Measurements from ENCODE around the gene SORBS2.
"Not testable (repeated sequence)": the region's sequence is repeated elsewhere in the genome, so short reads cannot be mapped to it uniquely, and the experiment has no call there.

Gene SORBS2, protein sequence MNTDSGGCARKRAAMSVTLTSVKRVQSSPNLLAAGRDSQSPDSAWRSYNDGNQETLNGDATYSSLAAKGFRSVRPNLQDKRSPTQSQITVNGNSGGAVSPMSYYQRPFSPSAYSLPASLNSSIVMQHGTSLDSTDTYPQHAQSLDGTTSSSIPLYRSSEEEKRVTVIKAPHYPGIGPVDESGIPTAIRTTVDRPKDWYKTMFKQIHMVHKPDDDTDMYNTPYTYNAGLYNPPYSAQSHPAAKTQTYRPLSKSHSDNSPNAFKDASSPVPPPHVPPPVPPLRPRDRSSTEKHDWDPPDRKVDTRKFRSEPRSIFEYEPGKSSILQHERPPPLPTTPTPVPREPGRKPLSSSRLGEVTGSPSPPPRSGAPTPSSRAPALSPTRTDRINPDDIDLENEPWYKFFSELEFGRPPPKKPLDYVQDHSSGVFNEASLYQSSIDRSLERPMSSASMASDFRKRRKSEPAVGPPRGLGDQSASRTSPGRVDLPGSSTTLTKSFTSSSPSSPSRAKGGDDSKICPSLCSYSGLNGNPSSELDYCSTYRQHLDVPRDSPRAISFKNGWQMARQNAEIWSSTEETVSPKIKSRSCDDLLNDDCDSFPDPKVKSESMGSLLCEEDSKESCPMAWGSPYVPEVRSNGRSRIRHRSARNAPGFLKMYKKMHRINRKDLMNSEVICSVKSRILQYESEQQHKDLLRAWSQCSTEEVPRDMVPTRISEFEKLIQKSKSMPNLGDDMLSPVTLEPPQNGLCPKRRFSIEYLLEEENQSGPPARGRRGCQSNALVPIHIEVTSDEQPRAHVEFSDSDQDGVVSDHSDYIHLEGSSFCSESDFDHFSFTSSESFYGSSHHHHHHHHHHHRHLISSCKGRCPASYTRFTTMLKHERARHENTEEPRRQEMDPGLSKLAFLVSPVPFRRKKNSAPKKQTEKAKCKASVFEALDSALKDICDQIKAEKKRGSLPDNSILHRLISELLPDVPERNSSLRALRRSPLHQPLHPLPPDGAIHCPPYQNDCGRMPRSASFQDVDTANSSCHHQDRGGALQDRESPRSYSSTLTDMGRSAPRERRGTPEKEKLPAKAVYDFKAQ (N-terminal part only)

GRCh38 chr4:185811509-185812364 lies at the start of gene SORBS2:
Gene SORBS2 (minus strand): TSS chr4:185812194. CDS start chr4:185690571, 121,623 bp downstream.
- peak; percentile 78 for DNase-seq

GRCh38 chr4:185859111-185859510 lies 47.1 kb upstream of the SORBS2 start:
- no peak for DNase-seq

DNA sequence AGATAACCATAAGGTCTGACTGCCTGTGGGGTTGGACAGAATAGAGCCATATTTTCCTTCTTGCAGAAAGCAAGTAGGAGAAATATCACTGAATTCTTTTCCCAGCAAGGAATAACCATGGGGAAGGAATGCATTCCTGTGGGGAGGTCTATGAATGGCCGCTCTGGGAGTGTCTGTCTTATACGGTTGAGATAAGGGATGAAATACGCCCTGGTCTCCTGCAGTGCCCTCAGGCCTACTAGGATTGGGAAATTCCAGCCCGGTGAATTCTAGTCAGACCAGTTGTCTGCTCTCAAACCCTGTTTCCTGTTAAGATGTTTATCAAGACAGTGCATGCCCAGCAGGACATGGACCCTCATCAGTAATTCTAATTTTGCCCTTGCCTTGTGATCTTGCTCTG lies 45.6 kb upstream of the SORBS2 start:
- DNase-seq = not testable (repeated sequence)

GRCh38 chr4:185853841-185854240 lies 41.8 kb upstream of the SORBS2 start:
- DNase-seq = no peak

GRCh38 chr4:185852961-185853360 lies 41.0 kb upstream of the SORBS2 start:
- no peak for DNase-seq

DNA sequence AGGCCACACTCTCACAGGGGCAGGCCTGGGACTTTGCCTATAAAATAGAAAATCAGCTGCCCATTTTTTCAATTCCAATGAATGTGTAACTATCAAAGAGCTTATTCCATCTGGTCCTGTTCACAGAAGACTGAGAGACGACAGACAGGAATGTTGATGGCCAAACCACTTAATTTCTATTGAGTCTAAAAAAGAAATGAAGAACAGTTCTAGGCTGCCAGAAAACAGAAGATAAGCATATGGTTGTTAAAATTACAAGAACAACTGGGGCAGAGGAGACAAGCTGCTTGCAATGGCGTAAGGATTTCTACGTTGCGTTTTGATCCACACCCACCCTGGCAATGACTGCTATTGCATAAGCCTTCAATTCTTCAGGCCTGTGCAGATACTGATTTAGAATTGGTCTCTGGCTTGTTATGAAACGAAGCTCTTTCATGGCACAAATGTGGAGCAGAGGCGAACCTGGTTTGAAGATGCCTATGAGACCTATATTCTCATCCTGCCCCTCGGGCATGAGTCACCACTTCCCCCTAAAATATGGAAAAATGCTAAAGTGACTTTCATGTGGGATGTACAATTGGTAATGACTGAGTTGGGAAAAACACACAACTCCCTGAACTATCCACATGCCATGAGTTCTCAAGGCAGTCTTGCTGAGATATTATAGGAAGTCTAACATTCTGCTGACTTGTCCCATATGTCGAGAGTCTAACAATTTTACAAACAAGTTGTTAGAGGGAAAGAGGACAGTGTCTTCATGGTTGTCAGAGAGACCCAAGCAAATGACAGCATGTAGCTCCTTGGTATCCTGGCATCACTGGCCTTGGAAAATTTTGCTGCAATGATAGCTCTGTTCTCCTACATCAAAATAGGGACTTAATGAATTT lies 37.9 kb upstream of the SORBS2 start:
- DNase-seq = no peak

GRCh38 chr4:185847352-185848097 lies 35.5 kb upstream of the SORBS2 start:
- no peak for DNase-seq

DNA sequence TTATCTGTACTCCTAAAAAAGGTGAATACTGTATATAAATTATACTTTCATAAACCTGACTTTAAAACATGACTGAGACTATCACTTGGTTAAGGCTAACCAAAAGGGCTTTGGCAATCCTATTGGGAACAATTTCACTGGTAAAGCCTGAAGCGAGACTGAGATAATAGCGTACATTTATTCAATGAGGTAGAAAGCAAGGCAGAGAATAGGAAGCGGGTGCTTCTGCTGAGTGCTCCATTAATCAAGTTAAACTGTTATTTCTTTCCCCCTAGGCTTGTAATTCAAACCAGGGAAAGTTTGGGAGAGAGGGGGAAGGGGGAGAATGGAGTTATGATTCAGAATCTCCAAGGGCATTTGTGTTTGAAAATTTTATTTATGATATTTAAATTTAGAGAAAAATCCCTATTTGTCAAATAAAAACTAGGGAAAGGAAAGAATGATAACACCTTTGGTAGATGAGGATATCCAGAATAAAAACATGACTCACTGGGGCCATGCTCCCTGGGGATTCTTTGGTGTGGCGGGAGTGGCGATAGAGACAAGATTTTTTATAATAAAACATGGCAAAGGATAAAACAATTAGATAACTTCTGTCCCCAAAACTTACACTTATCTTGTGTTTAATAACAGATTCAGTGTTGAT lies 34.6 kb upstream of the SORBS2 start:
- no peak for DNase-seq

GRCh38 chr4:185845966-185846365 lies 34.0 kb upstream of the SORBS2 start:
- no peak for DNase-seq

- DNase-seq = no peak
Measured at GRCh38 chr4:185841451-185841850, 29.5 kb upstream of the SORBS2 start.

DNA sequence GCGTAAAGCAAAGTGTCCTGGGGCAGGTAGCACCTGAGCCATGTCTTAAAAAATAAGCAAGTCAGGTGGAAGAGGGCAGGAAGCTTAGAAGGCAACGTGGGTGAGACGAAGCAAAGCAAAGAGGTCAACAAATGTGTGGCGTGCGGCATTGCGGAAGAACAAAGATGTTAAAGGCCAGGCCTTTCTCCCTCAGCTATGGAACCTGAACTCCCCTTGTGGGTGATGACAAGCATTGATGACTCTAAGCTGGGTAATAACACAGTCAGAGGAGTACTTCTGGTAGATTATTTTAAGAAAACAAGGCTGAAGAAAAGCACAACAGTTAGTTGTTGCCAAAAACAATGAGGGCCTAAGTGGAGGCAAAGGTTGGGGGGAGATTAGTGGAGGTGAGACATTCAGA lies 29.0 kb upstream of the SORBS2 start:
- no peak for DNase-seq

DNA sequence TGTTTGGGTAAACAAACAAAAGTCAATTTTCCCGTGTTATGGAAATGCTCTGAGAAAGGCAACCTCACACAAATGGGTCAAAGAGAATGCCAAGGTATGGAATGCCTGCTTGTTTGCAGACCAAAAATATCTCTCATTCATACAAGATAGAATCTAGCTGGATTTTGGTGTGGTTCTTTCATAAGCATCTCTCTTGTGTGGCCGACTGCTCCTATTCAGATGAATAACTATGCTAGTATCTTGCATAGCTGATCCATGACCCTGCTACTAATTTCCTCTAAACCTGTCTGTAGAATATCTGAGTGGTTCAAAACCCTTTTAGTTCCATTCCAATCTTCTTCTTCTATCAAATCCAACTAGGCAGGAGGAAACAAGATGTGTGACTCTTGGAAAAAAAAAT lies 28.2 kb upstream of the SORBS2 start:
- DNase-seq = no peak

DNA sequence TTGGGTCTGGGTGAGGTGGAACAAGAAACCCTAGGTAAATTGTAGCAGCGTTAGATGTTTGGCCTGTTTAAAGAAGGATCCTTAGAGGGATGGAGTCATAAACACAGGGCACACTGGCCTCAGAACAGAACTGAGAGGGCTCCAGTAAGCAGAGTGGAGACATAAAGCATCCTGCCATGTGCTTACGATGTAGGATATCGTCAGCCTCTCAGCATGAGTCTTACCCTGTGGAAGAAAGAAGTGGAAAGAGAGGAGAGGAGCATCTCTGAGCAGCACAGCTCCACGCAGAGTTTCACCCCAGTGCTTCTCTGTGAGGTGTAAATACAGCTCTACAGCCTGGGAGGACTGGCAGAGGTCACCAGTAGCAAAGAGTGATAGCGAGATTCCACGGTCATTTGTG lies 27.8 kb upstream of the SORBS2 start:
- DNase-seq = no peak

DNA sequence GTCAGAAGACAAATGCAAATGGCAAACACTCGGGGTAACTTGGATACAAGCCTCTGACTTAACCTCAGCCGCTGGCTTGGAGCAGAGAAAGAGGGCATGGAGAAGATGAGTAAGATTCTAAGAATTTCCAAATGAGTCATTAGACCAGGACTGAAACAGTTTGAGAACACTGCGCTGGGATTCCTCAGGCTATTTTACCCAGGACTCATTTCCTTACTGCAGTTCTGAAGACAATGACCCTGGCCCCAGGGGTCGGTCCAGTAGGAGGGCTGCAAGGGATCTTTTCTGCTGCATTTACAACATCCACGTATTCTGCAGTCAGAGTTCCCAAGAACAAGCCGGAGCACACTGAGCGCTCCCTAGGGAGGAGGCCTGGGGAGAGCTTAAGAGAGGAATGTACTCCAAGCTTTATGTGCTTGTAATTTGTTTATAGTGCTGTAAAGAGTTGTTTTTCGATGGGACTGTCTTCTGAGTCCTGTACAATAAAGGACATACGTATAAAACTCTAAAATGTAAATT lies 27.3 kb upstream of the SORBS2 start:
- DNase-seq = no peak

- no peak for DNase-seq
Measured at GRCh38 chr4:185838514-185839193, 26.7 kb upstream of the SORBS2 start.

- DNase-seq = no peak
Measured at GRCh38 chr4:185838104-185838452, 26.1 kb upstream of the SORBS2 start.

DNA sequence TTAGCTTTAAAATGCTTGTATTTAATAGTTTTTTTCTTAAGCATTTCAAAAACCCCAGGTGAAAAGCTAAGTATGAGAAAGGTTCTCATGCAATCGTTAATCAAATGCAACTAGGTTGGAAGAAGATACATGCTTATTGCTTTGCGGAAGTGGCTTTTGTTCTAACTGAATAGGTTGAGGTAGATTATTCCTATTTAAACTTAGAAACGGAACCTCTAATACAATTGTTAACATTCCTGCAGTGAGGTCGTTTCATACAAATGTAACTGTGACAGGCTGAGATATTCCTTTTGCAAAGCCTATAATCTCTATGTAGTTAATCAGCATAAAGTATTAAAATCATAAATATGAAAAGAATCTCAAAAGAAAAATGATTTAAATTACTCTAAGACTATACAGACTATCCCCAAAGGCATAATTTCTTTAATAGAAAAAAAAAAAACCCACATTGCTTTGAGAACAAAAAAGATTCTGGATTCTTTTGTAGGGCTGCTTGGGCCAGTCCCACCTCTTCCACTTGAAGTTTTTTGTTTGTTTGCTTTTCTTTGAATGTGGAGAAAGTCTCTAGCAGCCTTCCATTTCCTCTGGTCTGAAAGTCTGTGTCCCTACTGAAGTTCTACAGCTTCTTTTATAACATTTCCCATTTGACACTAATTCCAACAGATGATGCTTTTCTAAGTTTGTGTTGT lies 25.6 kb upstream of the SORBS2 start:
- no peak for DNase-seq

- DNase-seq = no peak
Measured at GRCh38 chr4:185836241-185837084, 24.5 kb upstream of the SORBS2 start.

Measured in NCI-H1105 treated with DMSO at 0.1 percent for 48 hours (cell line).